Endodermal cell (in vitro differentiated cells): ENCODE data around the gene UBE2J1. TPM values are rescaled to one million over a fixed set of nuclear protein-coding genes. Genes with fewer than 3 reads are reported as not detected.
"Not testable (repeated sequence)": the region's sequence is repeated elsewhere in the genome, so short reads cannot be mapped to it uniquely, and the experiment has no call there.

Source experiments
- DNase-seq: peaks from one replicate; pipeline ENCODE4 v3.0.0-alpha.2; 2017
- H3K27ac ChIP-seq: 2 replicates; pipeline ENCODE4 v1.5.1; 2013; ENCODE audit warnings: mild to moderate bottlenecking, low read depth, low read length, moderate library complexity
- H3K27me3 ChIP-seq: 2 replicates; pipeline ENCODE4 v1.6.1; 2013; ENCODE audit warnings: mild to moderate bottlenecking, low read length, moderate library complexity; ENCODE audit not compliant: insufficient read depth, control insufficient read depth, poor library complexity, severe bottlenecking
- H3K36me3 ChIP-seq: 2 replicates; pipeline ENCODE4 v1.7.0; 2013; ENCODE audit warnings: mild to moderate bottlenecking, low read length, moderate library complexity; ENCODE audit not compliant: control insufficient read depth, insufficient read depth
- H3K4me1 ChIP-seq: one replicate; pipeline ENCODE4 v1.7.0; 2013; ENCODE audit warnings: low read length; ENCODE audit not compliant: control insufficient read depth, insufficient read depth
- H3K4me3 ChIP-seq: 2 replicates; pipeline ENCODE4 v1.5.1; 2013; ENCODE audit warnings: mild to moderate bottlenecking, low read length, moderate library complexity
- H3K9ac ChIP-seq: 2 replicates; pipeline ENCODE4 v1.6.1; 2013; ENCODE audit warnings: mild to moderate bottlenecking, low read length, moderate library complexity; ENCODE audit not compliant: poor library complexity, severe bottlenecking; ENCODE audit errors: extremely low read depth
- H3K9me3 ChIP-seq: 2 replicates; pipeline ENCODE4 v1.6.1; 2013; ENCODE audit warnings: mild to moderate bottlenecking, low read length, moderate library complexity; ENCODE audit not compliant: control insufficient read depth
- H3K27ac Mint-ChIP-seq: 2 replicates; pipeline ENCODE4 v1.8.0; 2020; ENCODE audit warnings: mixed read lengths
- H3K27me3 Mint-ChIP-seq: 2 replicates; pipeline ENCODE4 v1.8.0; 2021; ENCODE audit warnings: mild to moderate bottlenecking, mixed read lengths; ENCODE audit not compliant: insufficient read depth
- H3K36me3 Mint-ChIP-seq: 2 replicates; pipeline ENCODE4 v1.8.0; 2020; ENCODE audit warnings: low read depth, mixed read lengths
- H3K4me1 Mint-ChIP-seq: 2 replicates; pipeline ENCODE4 v1.8.0; 2020; ENCODE audit warnings: mixed read lengths
- H3K4me3 Mint-ChIP-seq: 2 replicates; pipeline ENCODE4 v1.8.0; 2020; ENCODE audit warnings: mild to moderate bottlenecking, moderate library complexity, mixed read lengths
- H3K9me3 Mint-ChIP-seq: 2 replicates; pipeline ENCODE4 v1.8.0; 2020; ENCODE audit warnings: mild to moderate bottlenecking, mixed read lengths
- WGBS, 2 experiments: methylation state at CpG; one replicate each; pipeline versions ENCODE4 v1.1.5 to v1.1.7; 2013; ENCODE audit warnings: missing lambda C conversion rate in 2 of 2, mixed read lengths in 1 of 2; ENCODE audit not compliant: insufficient coverage in 1 of 2, insufficient read length in 1 of 2; 5-methylcytosine and 5-hydroxymethylcytosine counted together
- total RNA-seq, 2 donors: library from RNA; stranded (reverse); fragmentation: NEBNext Ultra II Directional in 1 of 2; extraction: Animal tissue kit (Norgen Biotek cat#: 25700) in 1 of 2; gene quantifications; 2 replicates in 1 of 2; 3 replicates in 1 of 2; pipeline ENCODE4 v1.2.1, GENCODE V29; 2021
- TF ChIP-seq, protein P1 (sequence below): fragments of 200-600 bp; sonication (generic); conservative IDR thresholded peaks from 2 replicates; pipeline ENCODE4 v1.5.0; 2021; ENCODE audit warnings: antibody characterized with exemption, mild to moderate bottlenecking

Gene UBE2J1
- total RNA-seq, 2 donors from 2014 or later = 20.1 to 21.9 TPM

GRCh38 chr6:89311530-89311852, 41.0 kb downstream of the UBE2J1 start:
- Histone ChIP-seq H3K36me3 (no peaks in the 10 kb centered on the region), H3K4me1 (no peaks in the 10 kb centered on the region), H3K4me3 (no peak overlapping the region), H3K9me3 (no peaks in the 10 kb centered on the region), H3K27ac (no peak overlapping the region), H3K27me3 (no peaks in the 10 kb centered on the region), H3K9ac (no peak overlapping the region)
- TF ChIP-seq, protein P1, sequence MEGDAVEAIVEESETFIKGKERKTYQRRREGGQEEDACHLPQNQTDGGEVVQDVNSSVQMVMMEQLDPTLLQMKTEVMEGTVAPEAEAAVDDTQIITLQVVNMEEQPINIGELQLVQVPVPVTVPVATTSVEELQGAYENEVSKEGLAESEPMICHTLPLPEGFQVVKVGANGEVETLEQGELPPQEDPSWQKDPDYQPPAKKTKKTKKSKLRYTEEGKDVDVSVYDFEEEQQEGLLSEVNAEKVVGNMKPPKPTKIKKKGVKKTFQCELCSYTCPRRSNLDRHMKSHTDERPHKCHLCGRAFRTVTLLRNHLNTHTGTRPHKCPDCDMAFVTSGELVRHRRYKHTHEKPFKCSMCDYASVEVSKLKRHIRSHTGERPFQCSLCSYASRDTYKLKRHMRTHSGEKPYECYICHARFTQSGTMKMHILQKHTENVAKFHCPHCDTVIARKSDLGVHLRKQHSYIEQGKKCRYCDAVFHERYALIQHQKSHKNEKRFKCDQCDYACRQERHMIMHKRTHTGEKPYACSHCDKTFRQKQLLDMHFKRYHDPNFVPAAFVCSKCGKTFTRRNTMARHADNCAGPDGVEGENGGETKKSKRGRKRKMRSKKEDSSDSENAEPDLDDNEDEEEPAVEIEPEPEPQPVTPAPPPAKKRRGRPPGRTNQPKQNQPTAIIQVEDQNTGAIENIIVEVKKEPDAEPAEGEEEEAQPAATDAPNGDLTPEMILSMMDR = no peak
- Mint-ChIP-seq H3K36me3 (no peaks in the 10 kb centered on the region), H3K27me3 (peaks cover 4% of the 10 kb centered on the region), H3K4me3 (no peak overlapping the region), H3K4me1 (peaks cover 1% of the 10 kb centered on the region), H3K27ac (no peak overlapping the region), H3K9me3 (no peaks in the 10 kb centered on the region)
- WGBS, 2 experiments = 50 to 51% methylated on average over 1 to 5 of the region's 5 CpGs
- no peak for DNase-seq

GRCh38 chr6:89310929-89311328, 41.6 kb downstream of the UBE2J1 start:
- H3K36me3 Mint-ChIP-seq = no peaks in the 10 kb centered on the region
- no peaks in the 10 kb centered on the region for H3K9me3 ChIP-seq
- H3K9ac ChIP-seq = no peak overlapping the region
- no peak for DNase-seq
- no peak overlapping the region for H3K27ac Mint-ChIP-seq
- H3K4me1 ChIP-seq = no peaks in the 10 kb centered on the region
- H3K27ac ChIP-seq = no peak overlapping the region
- H3K9me3 Mint-ChIP-seq = no peaks in the 10 kb centered on the region
- TF ChIP-seq, protein P1 = no peak
- no peaks in the 10 kb centered on the region for H3K27me3 ChIP-seq
- no peak overlapping the region for H3K4me3 Mint-ChIP-seq
- peaks cover 1% of the 10 kb centered on the region for H3K4me1 Mint-ChIP-seq
- peaks cover 4% of the 10 kb centered on the region for H3K27me3 Mint-ChIP-seq
- WGBS, 2 experiments = 74 to 77% methylated on average over 6 to 11 of the region's 11 CpGs
- H3K4me3 ChIP-seq = no peak overlapping the region
- H3K36me3 ChIP-seq = no peaks in the 10 kb centered on the region

DNA sequence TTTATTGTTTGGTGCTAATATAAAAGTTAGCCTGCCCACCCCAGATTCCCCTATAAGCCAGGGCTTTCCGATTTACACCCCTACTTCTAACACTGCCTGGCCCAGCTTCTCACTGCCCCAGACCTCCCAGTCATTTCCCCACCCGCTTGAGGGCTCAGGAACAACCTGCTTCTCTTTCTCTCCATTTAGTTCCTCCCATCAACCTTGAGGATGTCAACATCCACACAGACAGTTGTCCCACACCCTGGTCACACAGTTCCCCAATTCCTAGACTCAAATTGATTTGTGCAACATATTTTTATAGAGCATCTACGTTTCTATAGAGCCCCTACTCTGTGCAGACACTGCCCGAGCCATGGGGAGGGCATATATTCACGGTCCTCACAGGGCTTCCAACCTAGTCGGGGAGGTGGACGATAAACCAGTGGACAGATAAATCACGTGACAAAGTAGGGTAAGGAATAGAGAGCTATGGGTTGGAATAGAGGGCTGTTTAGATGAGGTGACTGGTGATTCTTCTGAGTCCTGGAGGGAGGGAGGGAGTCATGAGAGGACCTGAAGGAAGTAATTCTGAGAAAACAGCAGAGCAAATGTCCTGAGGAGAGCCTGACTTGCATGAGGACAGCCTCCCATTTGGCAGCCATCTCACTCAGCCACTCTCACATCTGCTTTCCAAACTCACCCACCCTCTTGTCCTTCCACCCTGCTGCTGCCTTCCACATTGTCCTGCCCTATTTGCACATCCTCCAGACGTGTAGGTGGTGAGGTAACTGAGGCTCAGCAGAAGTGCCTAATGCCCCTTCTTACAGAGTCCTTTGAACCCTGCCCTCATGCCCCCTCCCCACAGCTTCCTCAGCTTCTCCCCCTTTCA, 43.8 kb downstream of the UBE2J1 start:
- peaks cover 1% of the 10 kb centered on the region for H3K4me1 Mint-ChIP-seq
- TF ChIP-seq, protein P1 = no peak
- H3K36me3 Mint-ChIP-seq = no peaks in the 10 kb centered on the region
- Histone ChIP-seq H3K4me1 (no peaks in the 10 kb centered on the region), H3K9ac (no peak overlapping the region), H3K9me3 (no peaks in the 10 kb centered on the region), H3K27me3 (no peaks in the 10 kb centered on the region), H3K4me3 (no peak overlapping the region), H3K36me3 (no peaks in the 10 kb centered on the region), H3K27ac (no peak overlapping the region)
- 88 to 92% methylated on average over 7 to 9 of the region's 9 CpGs for WGBS, 2 experiments
- no peaks in the 10 kb centered on the region for H3K9me3 Mint-ChIP-seq
- no peak overlapping the region for H3K4me3 Mint-ChIP-seq
- H3K27ac Mint-ChIP-seq = no peak overlapping the region
- no peak for DNase-seq
- peaks cover 4% of the 10 kb centered on the region for H3K27me3 Mint-ChIP-seq

DNA sequence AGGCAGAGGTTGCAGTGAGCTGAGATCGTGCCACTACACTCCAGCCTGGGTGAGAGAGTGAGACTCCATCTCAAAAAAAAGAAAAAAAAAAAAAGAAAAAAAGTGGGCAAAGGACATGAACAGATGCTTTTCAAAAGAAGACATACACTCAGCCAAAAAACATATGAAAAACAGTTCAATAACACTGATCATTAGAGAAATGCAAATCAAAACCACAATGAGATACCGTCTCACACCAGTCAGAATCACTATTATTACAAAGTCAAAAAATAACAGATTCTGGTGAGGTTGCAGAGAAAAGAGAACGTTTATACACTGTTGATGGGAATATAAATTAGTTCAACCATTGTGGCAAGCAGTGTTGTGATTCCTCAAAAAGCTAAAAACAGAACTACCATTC, 48.0 kb downstream of the UBE2J1 start:
- not testable (repeated sequence) for H3K27ac Mint-ChIP-seq, H3K4me3 Mint-ChIP-seq, H3K27ac ChIP-seq, H3K27me3 Mint-ChIP-seq, DNase-seq, H3K4me1 Mint-ChIP-seq, H3K9me3 Mint-ChIP-seq, H3K36me3 Mint-ChIP-seq, H3K27me3 ChIP-seq, H3K4me3 ChIP-seq, H3K4me1 ChIP-seq, H3K9ac ChIP-seq, H3K9me3 ChIP-seq, H3K36me3 ChIP-seq
- 73 to 89% methylated on average over 1 to 3 of the region's 3 CpGs for WGBS, 2 experiments
